ENCODE data around the gene NTRK3. TPM values are rescaled to one million over a fixed set of nuclear protein-coding genes. Genes with fewer than 3 reads are reported as not detected.

NTRK3 gene
- total RNA-seq, 1 experiment from 2014 or later, result not detected

DNA sequence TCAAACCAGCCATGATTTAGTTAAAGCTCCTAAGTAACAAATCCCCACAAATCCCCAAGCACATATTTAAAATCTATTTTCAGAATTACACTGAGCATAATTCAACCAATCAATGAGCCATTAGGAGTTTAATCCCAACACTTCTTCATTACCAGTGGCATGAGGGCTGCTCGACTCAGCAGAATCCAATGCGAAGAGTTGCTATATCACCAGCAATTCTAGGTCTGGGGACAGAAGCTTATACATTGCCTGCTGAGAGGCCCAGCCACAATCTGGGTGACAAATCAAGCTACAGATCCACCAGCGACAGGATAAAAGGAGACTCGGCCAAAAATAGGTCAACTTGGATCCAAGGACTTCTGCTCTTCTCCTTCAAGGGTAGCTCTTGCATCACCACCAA lies 238.8 kb downstream of the NTRK3 start:
- no TSS peak for BruUV-seq (replicated peaks)
- Histone ChIP-seq H4K20me1 (ENCODE audit: insufficient read depth) (no peaks in the 10 kb centered on the region), H3K79me2 (ENCODE audit: low read depth) (no peaks in the 10 kb centered on the region), H3K27ac (no peak overlapping the region), H3K4me3 (no peak overlapping the region), H2AFZ (no peak overlapping the region), H3K9me2 (ENCODE audit: insufficient read depth) (no peaks in the 10 kb centered on the region), H3K4me2 (no peak overlapping the region), H3K4me1 (replicated peaks; ENCODE audit: insufficient read depth) (no peaks in the 10 kb centered on the region), H3K27me3 (ENCODE audit: insufficient read depth, low read depth) (no peaks in the 10 kb centered on the region), H3K9me3 (ENCODE audit: insufficient read depth, low read depth) (no peaks in the 10 kb centered on the region), H3K36me3 (ENCODE audit: low read depth) (no peaks in the 10 kb centered on the region), H3F3A (ENCODE audit: insufficient read depth, low read depth) (no peaks in the 10 kb centered on the region)
- intact Hi-C loops (cut with micrococcal nuclease; ENCODE audit: unreplicated experiment), result no loop called here
- DNase-seq, result no peak
- ChIA-PET CTCF (no interaction called here), POLR2A (ENCODE audit: unreplicated experiment) (no interaction called here)
- TF ChIP-seq EZH2 (IDR thresholded peaks at IDR 0.05; ENCODE audit: low read depth), result no peak
- TF ChIP-seq, protein P1, sequence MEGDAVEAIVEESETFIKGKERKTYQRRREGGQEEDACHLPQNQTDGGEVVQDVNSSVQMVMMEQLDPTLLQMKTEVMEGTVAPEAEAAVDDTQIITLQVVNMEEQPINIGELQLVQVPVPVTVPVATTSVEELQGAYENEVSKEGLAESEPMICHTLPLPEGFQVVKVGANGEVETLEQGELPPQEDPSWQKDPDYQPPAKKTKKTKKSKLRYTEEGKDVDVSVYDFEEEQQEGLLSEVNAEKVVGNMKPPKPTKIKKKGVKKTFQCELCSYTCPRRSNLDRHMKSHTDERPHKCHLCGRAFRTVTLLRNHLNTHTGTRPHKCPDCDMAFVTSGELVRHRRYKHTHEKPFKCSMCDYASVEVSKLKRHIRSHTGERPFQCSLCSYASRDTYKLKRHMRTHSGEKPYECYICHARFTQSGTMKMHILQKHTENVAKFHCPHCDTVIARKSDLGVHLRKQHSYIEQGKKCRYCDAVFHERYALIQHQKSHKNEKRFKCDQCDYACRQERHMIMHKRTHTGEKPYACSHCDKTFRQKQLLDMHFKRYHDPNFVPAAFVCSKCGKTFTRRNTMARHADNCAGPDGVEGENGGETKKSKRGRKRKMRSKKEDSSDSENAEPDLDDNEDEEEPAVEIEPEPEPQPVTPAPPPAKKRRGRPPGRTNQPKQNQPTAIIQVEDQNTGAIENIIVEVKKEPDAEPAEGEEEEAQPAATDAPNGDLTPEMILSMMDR (conservative IDR thresholded peaks at IDR 0.05), result no peak

DNA sequence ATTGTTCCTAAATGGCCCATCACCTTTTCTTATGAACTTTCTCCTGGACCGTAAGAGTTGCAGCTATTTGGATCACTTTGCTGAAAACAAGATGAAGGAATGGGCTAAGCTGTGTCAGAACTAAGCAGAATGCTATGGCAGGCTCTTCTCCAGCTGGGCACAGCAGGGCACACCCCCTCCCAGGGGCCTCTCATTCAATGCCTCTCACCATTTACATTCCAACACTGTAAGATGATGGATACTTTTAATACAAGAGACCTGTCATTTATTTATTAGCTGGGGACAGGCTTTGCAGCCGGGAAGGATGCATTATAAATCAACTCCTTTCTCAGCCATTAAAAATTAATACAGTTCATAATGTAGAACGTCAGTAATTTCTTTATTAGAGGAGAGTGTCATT lies 240.1 kb downstream of the NTRK3 start:
- POLR2A ChIA-PET (ENCODE audit: unreplicated experiment), result no interaction called here

DNA sequence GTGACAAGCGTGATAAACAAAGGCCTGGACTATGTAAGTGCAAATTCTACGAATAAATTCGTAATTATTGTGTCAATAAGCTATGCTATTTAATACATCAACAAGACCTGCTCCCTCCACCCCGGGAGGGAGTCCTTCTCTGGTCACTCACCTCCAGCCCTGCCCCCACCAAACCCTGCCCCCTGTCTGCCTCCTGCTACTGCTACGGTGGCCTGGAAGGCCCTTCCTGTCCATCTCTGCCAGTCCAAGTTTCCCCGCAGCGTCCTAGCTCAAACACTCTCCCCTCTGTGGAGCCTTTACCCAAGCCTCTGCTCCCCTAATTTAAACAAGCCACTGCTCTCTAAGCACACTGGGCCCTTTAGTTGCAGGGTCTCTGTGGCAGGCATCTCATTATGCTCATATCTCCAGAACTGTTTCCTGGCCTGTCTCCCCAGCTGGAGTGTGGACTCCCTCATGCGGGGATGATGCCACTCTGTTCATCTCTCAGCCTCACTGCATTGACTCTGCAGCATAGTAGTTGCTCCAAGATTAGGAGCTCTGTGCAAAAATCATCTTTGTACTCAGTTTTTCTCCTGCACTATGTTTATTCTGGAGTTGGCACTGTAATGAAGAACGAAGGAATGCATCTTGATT lies 241.2 kb downstream of the NTRK3 start:
- Histone ChIP-seq H3K79me2 (ENCODE audit: low read depth) (no peaks in the 10 kb centered on the region), H3K4me1 (replicated peaks; ENCODE audit: insufficient read depth) (no peaks in the 10 kb centered on the region), H3K9me2 (ENCODE audit: insufficient read depth) (no peaks in the 10 kb centered on the region), H3K36me3 (ENCODE audit: low read depth) (no peaks in the 10 kb centered on the region), H3K9me3 (ENCODE audit: insufficient read depth, low read depth) (no peaks in the 10 kb centered on the region), H3K4me2 (no peak overlapping the region), H4K20me1 (ENCODE audit: insufficient read depth) (no peaks in the 10 kb centered on the region), H3K4me3 (no peak overlapping the region), H3F3A (ENCODE audit: insufficient read depth, low read depth) (no peaks in the 10 kb centered on the region), H3K27ac (no peak overlapping the region), H2AFZ (no peak overlapping the region), H3K27me3 (ENCODE audit: insufficient read depth, low read depth) (no peaks in the 10 kb centered on the region)
- ChIA-PET POLR2A (ENCODE audit: unreplicated experiment) (no interaction called here), CTCF (no interaction called here)
- DNase-seq, result no peak
- no TSS peak for BruUV-seq (replicated peaks)
- TF ChIP-seq, protein P1 (conservative IDR thresholded peaks at IDR 0.05), result no peak
- no peak for TF ChIP-seq EZH2 (IDR thresholded peaks at IDR 0.05; ENCODE audit: low read depth)
- intact Hi-C loops (cut with micrococcal nuclease; ENCODE audit: unreplicated experiment), result no loop called here

More for the DNA sequence above, 240.1 kb downstream of the NTRK3 start:
- no peaks in the 10 kb centered on the region for H3K27me3 ChIP-seq (ENCODE audit: insufficient read depth, low read depth)
- DNase-seq, result no peak
- TF ChIP-seq, protein P1 (conservative IDR thresholded peaks at IDR 0.05), result no peak
- TF ChIP-seq EZH2 (IDR thresholded peaks at IDR 0.05; ENCODE audit: low read depth), result no peak
- H3F3A ChIP-seq (ENCODE audit: insufficient read depth, low read depth), result no peaks in the 10 kb centered on the region
- no peaks in the 10 kb centered on the region for H3K9me2 ChIP-seq (ENCODE audit: insufficient read depth)
- no peak overlapping the region for H2AFZ ChIP-seq
- H3K27ac ChIP-seq, result no peak overlapping the region
- no peaks in the 10 kb centered on the region for H3K4me1 ChIP-seq (replicated peaks; ENCODE audit: insufficient read depth)
- no peaks in the 10 kb centered on the region for H4K20me1 ChIP-seq (ENCODE audit: insufficient read depth)
- intact Hi-C loops (cut with micrococcal nuclease; ENCODE audit: unreplicated experiment), result no loop called here
- BruUV-seq (replicated peaks), result no TSS peak
- CTCF ChIA-PET, result interaction anchor here (0.5 kb wide), 1 partner anchor 1938 kb away, joined by 3 read pairs; no protein-coding TSS in a partner anchor
- H3K4me2 ChIP-seq, result no peak overlapping the region
- H3K79me2 ChIP-seq (ENCODE audit: low read depth), result no peaks in the 10 kb centered on the region
- H3K4me3 ChIP-seq, result no peak overlapping the region
- no peaks in the 10 kb centered on the region for H3K9me3 ChIP-seq (ENCODE audit: insufficient read depth, low read depth)
- no peaks in the 10 kb centered on the region for H3K36me3 ChIP-seq (ENCODE audit: low read depth)

Measured in PC-9 (cell line).